ENCODE measurements around the gene IL1F10.

IL1F10 gene, protein sequence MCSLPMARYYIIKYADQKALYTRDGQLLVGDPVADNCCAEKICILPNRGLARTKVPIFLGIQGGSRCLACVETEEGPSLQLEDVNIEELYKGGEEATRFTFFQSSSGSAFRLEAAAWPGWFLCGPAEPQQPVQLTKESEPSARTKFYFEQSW

DNA sequence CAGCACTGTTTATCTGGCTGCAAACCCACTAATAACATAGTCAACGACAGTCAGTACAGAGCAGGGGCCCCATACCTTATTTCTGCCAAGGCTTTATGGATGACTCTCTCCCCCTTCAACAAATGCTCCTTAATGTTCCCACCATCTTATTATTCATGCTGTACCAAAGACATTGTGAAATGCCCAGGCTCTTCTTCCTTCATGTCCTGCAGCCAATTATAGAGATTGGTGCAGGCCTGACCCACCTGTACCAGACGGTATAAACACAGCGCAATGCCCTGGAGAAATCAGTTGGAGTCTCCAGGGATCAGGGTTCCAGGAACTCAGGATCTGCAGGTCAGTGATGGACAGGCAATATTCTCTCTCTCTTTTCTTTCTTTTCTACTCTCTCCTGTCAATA, at the start of gene IL1F10:
TSS of gene IL1F10 (plus strand) at position 290 of the 400 bp plus-strand sequence. CDS start 4,769 bp downstream, outside the sequence.
- in situ Hi-C loops (cut with HindIII; ENCODE audit: low sequenced_read_pairs), result no loop called here

DNA sequence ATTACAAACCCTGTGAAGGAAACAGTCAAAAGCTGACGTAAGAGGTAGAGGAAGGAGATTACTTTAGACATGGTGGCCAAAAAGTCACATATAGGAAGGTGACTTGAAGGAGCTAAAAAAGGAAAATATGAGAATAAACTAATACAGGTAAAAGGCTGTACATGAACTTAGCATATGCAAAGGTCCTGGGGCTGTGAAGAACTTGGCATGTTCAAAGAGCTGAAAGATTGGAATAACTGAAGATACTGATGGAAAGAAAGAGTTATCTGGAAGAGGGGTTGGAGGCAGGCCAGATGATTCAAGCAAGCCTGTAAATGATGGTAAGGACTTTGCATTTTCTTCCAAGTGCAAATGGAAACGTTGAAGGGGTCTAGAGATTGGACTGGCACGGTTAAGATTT, 49.3 kb upstream of the IL1F10 start:
- in situ Hi-C loops (cut with HindIII; ENCODE audit: low sequenced_read_pairs), result no loop called here

DNA sequence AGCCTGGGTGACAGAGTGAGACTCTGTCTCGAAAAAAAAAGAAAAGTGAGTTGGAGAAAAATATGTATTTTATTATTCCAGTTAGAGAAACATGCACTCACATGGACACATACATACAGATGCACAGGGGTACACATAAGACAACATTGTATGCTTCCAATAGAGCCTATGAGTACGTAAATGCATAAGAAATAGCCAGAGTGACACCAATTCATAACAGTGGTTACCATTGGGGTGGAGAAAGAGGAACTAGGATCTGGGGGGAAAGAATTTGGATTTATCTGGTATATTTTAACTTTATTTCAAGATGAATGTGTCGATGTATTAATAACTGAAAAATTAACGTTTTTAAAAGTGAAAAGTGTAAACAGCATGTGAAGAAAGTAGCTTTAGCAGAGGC, 46.5 kb upstream of the IL1F10 start:
- in situ Hi-C loops (cut with HindIII; ENCODE audit: low sequenced_read_pairs), result no loop called here

DNA sequence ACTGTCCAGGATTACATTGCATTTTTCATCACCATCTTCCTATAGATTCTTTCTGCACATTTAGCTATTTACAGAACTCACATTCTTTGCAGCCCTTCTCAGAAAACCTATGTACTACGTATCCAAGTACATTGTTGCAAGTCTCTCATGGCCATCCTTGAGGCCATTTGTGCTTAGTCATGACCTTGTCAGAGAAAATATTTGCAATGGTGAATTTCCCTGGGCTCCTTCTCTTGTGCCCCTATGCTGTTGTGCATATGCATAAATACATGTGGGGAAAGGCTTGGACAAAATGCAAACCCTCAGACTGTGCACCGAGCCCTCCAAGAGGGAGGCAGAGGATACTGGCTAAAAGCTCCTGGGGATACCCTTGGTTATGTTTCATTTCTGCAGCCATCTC, 43.0 kb upstream of the IL1F10 start:
- in situ Hi-C loops (cut with HindIII; ENCODE audit: low sequenced_read_pairs), result no loop called here

DNA sequence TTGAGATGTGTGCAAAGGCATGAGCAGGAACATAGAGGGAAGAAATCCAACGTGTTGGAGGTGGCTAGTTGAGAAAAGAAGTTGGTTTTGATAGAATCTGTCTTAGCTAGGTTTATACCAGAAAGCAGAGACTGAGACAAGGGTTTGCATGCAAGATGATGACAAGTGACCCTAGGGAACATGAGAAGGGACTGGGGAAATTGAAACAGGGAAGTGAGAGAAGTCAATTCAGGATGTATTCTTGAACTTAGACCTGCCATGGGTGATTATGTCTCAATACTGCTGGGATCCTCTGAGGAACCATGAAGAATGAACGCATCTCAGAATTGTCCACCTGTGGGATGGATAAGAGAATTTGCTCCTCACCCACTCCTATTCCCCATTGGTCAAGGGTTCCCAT, 42.0 kb upstream of the IL1F10 start:
- in situ Hi-C loops (cut with HindIII; ENCODE audit: low sequenced_read_pairs), result no loop called here

DNA sequence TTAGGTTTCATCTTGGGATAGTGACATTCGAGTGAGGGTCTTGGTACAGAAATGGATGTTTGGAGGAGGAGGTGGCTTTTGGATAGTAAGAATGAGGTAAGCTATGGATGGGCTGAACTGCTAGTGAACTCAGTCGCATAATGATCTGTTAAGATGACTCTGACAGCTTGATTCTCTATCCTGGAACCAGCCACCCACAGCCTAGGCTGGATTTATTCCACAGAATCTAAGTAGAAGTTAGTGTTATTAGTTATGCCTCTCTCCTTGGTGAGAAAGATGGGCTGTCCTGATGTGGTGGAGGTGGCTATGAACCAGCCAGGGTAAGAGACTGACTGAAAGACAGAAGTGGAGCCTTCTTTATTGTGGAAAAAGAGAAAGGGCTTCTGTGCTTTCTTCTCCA, 40.1 kb upstream of the IL1F10 start:
- in situ Hi-C loops (cut with HindIII; ENCODE audit: low sequenced_read_pairs), result no loop called here

DNA sequence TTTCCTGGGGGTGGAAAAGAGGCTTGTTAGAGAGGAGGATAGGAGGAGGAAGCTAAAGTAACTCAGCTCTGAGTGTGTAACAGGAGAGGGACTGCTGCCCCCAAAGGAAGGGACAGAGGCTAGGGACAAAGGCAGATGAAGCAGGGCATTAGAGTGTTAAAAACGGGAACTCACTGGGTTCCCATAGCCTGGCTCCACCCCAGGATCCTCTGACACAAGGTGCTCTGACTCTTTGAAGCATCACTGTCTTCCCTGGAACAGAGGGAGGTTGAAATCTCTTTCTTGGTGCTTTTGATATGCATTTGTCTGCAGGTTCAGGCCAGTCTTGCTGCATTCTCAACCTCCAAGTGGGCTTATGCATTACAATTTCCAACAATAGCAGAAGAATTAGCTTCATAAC, 39.7 kb upstream of the IL1F10 start:
- in situ Hi-C loops (cut with HindIII; ENCODE audit: low sequenced_read_pairs), result no loop called here

DNA sequence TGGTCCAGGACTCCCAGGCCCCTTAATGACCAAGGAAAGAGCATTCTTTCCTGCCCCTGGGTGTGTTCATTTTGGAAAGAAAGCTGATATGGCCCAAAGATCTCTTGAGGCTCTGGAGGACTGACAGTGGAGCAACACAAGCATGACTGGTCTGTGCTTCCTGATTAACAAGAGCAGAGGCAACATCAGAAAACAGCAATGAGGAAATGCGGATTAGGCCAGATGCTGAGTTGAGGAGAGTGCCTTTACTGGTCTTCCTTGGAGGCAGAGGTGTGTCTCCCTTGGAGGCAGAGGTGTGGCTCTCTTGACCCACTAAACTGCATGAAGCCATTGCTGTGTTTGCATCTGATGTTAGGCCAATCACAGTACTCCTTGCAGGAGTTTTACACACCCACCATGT, 35.0 kb upstream of the IL1F10 start:
- in situ Hi-C loops (cut with HindIII; ENCODE audit: low sequenced_read_pairs), result no loop called here

DNA sequence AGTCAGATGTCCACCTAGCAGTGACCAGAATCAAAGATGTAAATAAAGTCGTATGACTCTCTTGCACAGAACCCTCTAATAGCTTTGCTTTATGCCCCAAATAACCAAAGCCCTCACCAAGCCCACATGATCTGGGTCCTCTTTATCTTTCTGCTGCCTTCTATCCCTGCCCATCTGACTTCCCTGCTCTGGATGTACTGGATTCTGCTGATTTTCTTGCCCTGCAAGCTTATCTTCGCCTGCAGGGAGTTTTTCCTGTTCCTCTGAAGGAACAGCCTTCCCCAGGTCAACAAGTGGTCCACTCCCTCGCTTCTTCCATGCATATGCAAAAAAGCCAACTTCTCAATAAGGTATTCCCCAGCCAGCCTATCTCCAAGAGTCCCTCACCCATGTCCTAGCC, 33.8 kb upstream of the IL1F10 start:
- in situ Hi-C loops (cut with HindIII; ENCODE audit: low sequenced_read_pairs), result no loop called here

DNA sequence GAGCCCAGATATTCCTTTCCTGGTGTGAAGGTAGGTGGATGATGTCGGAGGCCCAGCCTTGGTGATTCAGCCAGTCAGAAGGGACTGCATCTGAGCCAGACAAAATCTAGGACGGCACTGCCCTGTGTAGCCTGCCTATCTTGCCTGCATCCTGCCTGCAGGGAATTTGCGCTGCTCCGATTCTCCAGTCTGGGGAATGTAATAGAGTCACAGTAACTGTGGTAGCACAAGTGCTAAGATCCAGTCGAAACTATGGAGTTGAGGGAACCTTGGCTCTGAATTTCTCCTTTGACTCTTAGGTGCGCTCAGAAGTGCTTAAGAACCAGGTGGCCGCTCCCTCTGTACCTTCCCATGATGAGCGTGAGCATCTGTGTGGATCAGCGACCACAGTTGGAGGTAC, 31.0 kb upstream of the IL1F10 start:
- in situ Hi-C loops (cut with HindIII; ENCODE audit: low sequenced_read_pairs), result no loop called here

DNA sequence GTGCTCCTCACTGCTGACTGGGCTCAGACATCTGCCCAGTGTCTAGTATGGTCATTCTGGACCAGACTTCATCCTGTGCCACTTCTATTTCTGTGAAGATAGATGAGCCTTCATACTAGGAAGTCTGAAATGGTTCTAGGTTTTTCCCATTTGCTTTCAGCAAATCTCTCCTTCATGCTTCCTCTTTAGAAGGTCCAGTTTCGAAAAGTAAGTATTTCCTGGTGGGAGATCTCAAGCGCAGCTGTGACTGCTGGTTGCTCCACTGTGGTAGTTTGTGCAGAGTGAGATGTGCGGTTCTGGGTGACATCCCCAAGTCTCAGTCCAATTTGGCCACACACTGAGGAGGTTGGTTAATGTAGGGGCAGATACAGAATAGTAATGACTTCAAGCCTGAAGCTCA, 29.5 kb upstream of the IL1F10 start:
- in situ Hi-C loops (cut with HindIII; ENCODE audit: low sequenced_read_pairs), result no loop called here

DNA sequence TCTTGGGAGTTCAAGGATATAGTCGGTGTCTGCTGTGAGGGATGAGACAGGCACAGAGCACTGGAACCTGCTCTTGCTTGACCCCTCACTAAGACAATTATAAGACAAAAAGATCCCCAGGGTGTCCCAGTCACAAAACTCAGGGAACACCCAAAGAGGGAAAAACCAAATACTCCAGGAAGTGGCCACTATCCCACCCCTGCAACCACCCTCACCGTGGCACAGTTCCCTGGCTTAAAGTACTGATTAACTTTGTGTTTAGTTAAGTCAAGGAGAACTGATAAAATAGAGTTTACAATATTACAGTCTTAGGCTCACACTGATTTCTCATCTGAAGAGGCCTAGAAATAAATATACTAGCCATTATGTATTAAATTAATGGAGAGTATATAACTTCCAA, 28.6 kb upstream of the IL1F10 start:
- in situ Hi-C loops (cut with HindIII; ENCODE audit: low sequenced_read_pairs), result no loop called here

DNA sequence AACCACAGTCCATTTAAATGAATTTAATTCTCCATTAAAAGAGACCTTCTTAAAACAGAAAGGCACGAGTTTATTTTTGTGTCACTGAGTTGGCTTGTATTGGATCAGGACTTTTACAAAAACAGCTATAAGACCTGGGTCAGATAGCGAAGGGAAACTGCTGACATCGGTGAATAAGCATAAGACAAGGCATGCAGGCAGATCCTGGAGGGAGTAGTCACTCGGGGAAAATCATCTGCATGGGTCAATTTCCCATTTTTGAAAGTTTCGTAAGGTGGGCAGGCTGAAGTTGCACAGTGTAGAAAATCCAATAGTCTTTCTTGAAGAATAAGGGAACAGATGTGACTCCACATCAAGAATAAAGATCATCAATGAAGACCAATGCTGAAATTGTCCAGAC, 28.1 kb upstream of the IL1F10 start:
- in situ Hi-C loops (cut with HindIII; ENCODE audit: low sequenced_read_pairs), result no loop called here

DNA sequence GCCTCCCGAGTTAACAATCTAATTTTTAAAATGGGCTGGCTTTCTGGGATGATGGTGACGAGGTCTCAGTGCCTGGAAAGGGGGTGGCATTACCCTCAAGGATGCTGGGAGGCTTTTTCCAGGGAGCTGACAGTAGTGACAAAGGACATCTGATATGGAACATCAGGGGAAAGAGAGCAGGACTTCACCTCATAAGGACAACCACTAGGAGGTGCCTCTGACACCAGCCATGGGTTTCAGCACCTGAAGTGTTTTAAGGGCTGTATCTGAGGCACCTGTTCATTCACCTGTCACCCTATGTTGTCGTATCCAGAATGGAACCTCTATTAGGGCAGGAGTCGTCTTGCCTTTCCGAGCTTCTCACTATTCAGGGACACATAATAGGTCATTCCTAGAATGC, 25.9 kb upstream of the IL1F10 start:
- in situ Hi-C loops (cut with HindIII; ENCODE audit: low sequenced_read_pairs), result no loop called here

DNA sequence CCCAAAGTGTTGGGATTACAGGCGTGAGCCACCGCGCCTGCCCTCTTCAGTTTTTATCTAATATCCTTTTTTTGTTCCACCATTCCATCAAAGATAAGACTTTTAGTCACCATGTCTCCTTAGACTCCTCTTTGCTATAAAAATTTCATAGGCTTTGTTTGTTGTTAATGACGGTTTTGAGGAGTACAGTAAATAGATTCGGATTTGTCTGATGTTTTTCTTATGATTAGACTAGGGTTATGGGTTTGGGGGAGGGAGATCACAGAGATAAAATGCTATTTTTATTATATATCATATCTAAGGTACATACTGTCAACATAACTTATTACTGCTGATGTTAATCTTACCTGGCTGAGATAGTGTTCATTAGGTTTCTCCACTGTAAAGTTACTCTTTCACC, 21.3 kb upstream of the IL1F10 start:
- in situ Hi-C loops (cut with HindIII; ENCODE audit: low sequenced_read_pairs), result no loop called here

DNA sequence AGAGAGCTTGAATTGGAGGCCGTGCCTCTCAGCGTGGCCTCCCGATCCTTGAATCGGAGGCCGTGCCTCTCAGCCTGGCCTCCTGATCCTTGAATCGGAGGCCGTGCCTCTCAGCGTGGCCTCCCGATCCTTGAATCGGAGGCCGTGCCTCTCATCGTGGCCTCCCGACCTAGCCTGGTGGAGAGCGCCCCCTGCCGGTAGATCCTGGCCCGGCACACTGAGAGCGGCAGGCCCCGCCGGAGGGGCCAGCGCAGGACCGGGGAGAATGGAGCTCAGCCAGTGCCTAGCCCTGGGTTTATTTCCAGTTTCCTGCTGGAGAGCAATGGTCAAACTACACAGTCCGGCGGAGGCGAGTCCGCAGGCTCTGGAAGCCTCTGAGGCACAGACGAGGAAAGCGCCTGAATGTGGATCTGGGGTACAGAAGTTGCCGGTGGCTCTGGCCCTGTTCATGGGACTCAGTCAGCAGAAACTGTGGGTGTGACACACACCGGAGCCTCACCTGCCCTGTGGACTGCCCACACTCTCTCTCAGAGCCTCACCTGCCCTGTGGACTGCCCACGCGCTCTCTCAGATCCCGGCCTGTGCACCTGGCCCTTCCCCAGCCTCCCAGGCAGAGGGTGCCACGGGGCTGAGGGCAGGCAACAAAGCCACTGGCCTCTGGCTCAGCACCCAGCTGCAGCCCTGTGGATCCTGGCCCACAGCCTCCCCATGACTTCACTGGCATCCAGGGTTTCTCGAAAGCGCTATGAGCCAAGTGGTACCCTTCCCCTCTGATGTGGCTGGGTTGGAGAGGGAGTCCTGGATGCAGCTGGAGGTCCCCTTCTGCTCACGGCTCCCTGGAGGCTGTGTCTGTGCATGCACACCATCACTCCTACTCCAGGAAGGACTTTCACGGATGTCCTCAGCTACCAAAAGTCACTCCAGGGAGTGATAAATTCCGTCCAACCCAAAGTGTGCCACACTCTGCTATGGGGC, 16.6 kb upstream of the IL1F10 start:
- in situ Hi-C loops (cut with HindIII; ENCODE audit: low sequenced_read_pairs), result no loop called here

DNA sequence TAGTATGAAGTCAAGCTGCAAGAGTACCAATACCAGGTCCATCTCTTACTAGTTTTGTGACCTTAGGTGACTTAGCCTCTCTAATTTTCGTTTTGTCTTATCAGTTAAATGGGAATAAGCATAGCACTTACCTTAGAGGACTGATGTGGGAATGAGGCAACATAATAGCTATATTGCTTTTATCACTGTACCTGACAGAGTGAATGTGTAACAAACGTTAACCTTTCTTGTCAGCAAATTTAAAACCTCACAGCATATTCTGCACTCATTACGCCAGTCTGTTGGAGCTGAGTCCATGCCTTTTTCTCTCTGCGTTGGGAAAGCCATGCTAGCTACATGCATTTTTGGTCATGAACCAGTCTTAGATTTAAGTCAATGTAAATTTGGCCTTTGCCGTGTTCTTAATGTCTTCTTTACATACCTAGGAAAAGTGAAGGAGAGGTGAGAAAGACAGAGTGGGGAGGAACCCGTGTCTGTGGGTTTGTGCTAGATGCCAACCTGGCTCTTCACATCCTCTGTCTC, 15.3 kb upstream of the IL1F10 start, which contains the start of gene IL36B:
TSS of gene IL36B (minus strand) at position 472 of the 522 bp plus-strand sequence.
- in situ Hi-C loops (cut with HindIII; ENCODE audit: low sequenced_read_pairs), result no loop called here

DNA sequence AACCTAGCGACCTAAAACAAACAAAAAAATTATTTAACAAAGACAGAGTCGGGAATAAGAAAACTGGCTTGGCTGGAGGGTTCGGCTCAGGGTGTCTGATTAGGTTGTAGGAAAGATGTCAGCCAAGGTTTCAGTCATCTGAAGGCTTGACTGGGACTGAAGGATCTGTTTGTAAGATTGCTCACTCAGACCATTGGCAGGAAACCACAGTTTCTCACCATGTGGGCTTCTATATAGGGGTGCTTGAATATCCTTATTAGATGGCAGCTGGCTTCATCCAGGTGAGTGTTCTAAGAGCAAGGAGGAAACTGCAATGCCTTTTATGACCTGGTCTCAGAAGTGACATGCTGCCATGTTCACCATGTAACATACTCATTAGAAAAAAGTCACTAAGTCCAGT, 14.1 kb upstream of the IL1F10 start:
- in situ Hi-C loops (cut with HindIII; ENCODE audit: low sequenced_read_pairs), result no loop called here

DNA sequence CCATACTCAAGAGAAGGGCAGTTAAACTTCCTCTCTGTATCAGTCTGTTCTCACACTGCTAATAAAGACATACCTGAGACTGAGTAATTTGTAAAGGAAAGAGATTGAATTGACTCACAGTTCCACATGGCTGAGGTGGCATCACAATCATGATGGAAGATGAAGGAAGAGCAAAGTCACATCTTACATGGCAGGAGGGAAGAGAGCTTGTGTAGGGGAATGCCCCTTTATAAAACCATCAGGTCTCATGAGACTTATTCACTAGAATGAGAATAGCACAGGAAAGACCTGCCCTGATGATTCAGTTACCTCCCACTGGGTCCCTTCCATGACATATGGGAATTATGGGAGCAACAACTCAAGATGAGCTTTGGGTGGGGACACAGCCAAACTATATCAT, 13.7 kb upstream of the IL1F10 start:
- in situ Hi-C loops (cut with HindIII; ENCODE audit: low sequenced_read_pairs), result no loop called here

DNA sequence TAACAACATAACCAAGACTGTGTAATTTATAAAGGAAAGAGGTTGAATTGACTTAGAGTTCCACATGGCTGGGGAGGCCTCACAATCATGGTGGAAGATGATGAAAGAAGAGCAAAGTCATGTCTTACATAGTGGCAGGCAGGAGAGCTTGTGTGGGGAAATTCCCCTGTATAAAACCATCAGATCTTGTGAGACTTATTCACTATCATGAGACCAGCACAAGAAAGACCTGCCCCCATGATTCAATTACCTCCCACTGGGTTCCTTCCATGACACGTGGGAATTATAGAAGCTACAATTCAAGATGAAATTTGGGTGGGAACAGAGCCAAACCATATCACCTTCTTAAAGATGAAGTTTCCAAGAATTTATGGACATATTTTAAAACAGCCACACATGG, 11.2 kb upstream of the IL1F10 start:
- in situ Hi-C loops (cut with HindIII; ENCODE audit: low sequenced_read_pairs), result no loop called here

DNA sequence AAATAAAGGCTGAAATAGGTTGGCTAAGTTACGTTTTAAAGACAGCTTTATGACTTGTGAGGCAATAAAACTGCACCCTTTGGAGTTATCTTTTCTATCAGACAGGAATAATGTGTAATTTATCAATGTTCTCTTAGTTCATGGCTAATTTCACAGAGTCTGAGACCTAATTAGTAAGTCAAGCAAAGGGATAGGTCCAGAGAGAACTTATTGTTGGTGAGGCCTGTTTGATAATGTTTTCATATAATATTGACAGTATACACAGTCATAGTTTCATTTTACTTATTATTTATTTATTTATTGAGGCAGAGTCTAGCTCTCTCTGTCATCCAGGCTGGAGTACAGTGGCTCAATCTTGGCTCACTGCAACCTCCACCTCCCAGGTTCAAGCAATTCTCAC, 10.7 kb upstream of the IL1F10 start:
- in situ Hi-C loops (cut with HindIII; ENCODE audit: low sequenced_read_pairs), result no loop called here

DNA sequence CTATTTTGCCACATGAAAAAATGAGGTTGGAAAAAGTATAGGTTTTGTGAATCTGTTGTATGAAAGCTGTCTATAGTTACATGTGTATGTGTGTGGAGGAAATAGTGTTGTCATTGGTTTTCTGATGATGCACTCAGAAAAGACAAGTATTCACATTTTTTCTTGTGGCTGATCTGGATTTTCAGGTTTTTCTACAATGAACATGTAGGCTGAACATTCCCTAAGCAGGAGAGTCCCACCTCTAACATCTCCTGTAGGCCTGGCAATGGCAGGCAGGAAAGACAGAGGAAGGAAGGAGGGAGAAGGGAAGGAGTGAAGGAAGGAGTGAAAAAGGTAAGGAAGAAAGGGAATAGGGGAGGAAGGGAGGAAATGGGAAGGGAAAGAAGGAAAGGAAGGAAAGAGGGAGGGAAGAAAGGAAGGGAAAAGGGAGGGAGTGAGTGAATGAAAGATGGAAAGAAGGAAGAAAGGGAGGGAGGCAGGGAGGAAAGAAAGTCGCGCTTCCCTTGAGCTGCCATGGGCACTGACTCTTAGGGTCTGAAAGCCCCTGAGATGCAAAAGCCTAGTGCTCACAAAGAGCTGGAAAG, 9.3 kb upstream of the IL1F10 start:
- in situ Hi-C loops (cut with HindIII; ENCODE audit: low sequenced_read_pairs), result no loop called here
